ENCODE results near the gene BBS2.

DNA sequence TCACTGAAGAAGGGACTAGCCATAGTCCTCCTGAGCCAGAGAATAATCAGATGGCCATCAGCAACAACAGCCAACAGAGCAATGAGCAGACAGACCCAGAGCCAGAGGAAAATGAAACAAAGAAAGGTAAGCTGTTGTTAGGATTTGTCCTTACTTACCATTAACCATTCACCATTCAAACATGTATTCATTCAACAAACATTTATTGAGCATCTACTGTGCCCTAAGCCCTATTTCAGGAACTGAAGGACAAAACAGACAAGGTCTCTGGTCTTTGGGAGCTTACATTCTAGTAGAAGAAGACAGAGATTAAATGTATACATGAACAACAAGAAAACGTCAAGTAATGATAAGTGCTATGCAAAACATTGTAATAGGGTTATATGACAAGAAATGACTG, 49.2 kb downstream of the BBS2 start:
- TF ChIP-seq, protein P1, sequence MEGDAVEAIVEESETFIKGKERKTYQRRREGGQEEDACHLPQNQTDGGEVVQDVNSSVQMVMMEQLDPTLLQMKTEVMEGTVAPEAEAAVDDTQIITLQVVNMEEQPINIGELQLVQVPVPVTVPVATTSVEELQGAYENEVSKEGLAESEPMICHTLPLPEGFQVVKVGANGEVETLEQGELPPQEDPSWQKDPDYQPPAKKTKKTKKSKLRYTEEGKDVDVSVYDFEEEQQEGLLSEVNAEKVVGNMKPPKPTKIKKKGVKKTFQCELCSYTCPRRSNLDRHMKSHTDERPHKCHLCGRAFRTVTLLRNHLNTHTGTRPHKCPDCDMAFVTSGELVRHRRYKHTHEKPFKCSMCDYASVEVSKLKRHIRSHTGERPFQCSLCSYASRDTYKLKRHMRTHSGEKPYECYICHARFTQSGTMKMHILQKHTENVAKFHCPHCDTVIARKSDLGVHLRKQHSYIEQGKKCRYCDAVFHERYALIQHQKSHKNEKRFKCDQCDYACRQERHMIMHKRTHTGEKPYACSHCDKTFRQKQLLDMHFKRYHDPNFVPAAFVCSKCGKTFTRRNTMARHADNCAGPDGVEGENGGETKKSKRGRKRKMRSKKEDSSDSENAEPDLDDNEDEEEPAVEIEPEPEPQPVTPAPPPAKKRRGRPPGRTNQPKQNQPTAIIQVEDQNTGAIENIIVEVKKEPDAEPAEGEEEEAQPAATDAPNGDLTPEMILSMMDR (conservative IDR thresholded peaks at IDR 0.05; ENCODE audit: low read depth, low read length) = no peak
- TF ChIP-seq MAZ (IDR thresholded peaks at IDR 0.05; ENCODE audit: borderline replicate concordance, low read depth, low read length) = no peak
- TF ChIP-seq, protein P2, sequence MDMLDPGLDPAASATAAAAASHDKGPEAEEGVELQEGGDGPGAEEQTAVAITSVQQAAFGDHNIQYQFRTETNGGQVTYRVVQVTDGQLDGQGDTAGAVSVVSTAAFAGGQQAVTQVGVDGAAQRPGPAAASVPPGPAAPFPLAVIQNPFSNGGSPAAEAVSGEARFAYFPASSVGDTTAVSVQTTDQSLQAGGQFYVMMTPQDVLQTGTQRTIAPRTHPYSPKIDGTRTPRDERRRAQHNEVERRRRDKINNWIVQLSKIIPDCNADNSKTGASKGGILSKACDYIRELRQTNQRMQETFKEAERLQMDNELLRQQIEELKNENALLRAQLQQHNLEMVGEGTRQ (IDR thresholded peaks at IDR 0.05; ENCODE audit: low read depth, low read length) = no peak
- TF ChIP-seq RCOR1 (IDR thresholded peaks at IDR 0.05; ENCODE audit: insufficient replicate concordance, low read length) = no peak
- no peak for TF ChIP-seq BHLHE40 (IDR thresholded peaks at IDR 0.05; ENCODE audit: low read depth, low read length)
- TF ChIP-seq NFE2L2 (IDR thresholded peaks at IDR 0.05; ENCODE audit: low read depth, low read length) = no peak
